HepG2 (cell line): ENCODE results near the gene NPSR1. TPM values are rescaled to one million over a fixed set of nuclear protein-coding genes. Genes with fewer than 3 reads are reported as not detected.

Experiments used
- DPF2 ChIP-seq: sonication (generic); formaldehyde crosslinking; IDR thresholded peaks from 2 replicates; pipeline ENCODE4 v1.4.0; 2020; ENCODE audit warnings: mild to moderate bottlenecking, low read depth, missing genetic modification reagents, borderline replicate concordance
- GATAD1 ChIP-seq: IDR thresholded peaks from 2 replicates; pipeline ENCODE4 v1.6.1; 2016; ENCODE audit warnings: missing genetic modification reagents, missing compliant biosample characterization
- ZBTB21 ChIP-seq: sonication (generic); formaldehyde crosslinking; IDR thresholded peaks from 2 replicates; pipeline ENCODE4 v1.4.0; 2020; ENCODE audit warnings: missing genetic modification reagents
- ZNF329 ChIP-seq: sonication (generic); formaldehyde crosslinking; IDR thresholded peaks from 2 replicates; pipeline ENCODE4 v1.9.0; 2021; ENCODE audit warnings: low read depth, mild to moderate bottlenecking, missing genetic modification reagents
- ZNF563 ChIP-seq: sonication (generic); formaldehyde crosslinking; IDR thresholded peaks from 2 replicates; pipeline ENCODE4 v1.8.0; 2022; ENCODE audit warnings: mild to moderate bottlenecking, moderate library complexity, missing genetic modification reagents
- ZNF598 ChIP-seq: sonication (generic); formaldehyde crosslinking; IDR thresholded peaks from 2 replicates; pipeline ENCODE4 v1.5.1; 2020; ENCODE audit warnings: mild to moderate bottlenecking, missing genetic modification reagents, borderline replicate concordance
- ZNF710 ChIP-seq: sonication (generic); formaldehyde crosslinking; IDR thresholded peaks from 2 replicates; pipeline ENCODE4 v1.5.0; 2020; ENCODE audit warnings: mild to moderate bottlenecking, missing genetic modification reagents, borderline replicate concordance
- ZNF772 ChIP-seq: sonication (generic); formaldehyde crosslinking; IDR thresholded peaks from 2 replicates; pipeline ENCODE4 v1.5.0; 2020; ENCODE audit warnings: mild to moderate bottlenecking, missing genetic modification reagents
- polyA plus RNA-seq, 8 experiments: library from polyadenylated mRNA; depleted of rRNA in 3 of 8; stranded (reverse) in 7 of 8; unstranded in 1 of 8; fragments of >200 nt; fragmentation: Illumina TruSeq in 4 of 8; extraction: Trizol in 4 of 8; gene quantifications; 2 replicates each; pipeline versions ENCODE4 v1.2.1 to v1.2.3, GENCODE V29; 2011 to 2016; ENCODE audit warnings: low read depth in 4 of 8, missing spikeins in 1 of 8, mixed read lengths in 1 of 8; ENCODE audit not compliant: insufficient read depth in 1 of 8
- total RNA-seq, 5 experiments: library from RNA; depleted of rRNA; stranded (reverse); fragments of >200 nt; fragmentation: Illumina TruSeq; extraction: Trizol; gene quantifications; 2 replicates each; pipeline ENCODE4 v1.2.3, GENCODE V29; 2016; ENCODE audit warnings: low read depth in 1 of 5
- TF ChIP-seq, protein P1 (sequence below): sonication (generic); formaldehyde crosslinking; IDR thresholded peaks from 2 replicates; pipeline ENCODE4 v1.8.0; 2022; ENCODE audit warnings: low read depth, missing genetic modification reagents
- TF ChIP-seq, protein P2 (sequence below): sonication (generic); formaldehyde crosslinking; IDR thresholded peaks from 2 replicates; pipeline ENCODE4 v1.9.0; 2022; ENCODE audit warnings: low read depth, missing genetic modification reagents
- TF ChIP-seq, protein P3 (sequence below): sonication (generic); formaldehyde crosslinking; IDR thresholded peaks from 2 replicates; pipeline ENCODE4 v1.4.0; 2020; ENCODE audit warnings: missing genetic modification reagents
- TF ChIP-seq, protein P4 (sequence below): sonication (generic); formaldehyde crosslinking; IDR thresholded peaks from 2 replicates; pipeline ENCODE4 v1.4.0; 2020; ENCODE audit warnings: low read depth, missing genetic modification reagents

Gene NPSR1
- total and polyA plus RNA-seq, 2 of the 13 experiments (the other 11 are each of a cell fraction or from before 2014, with no cell fraction given): not detected

DNA sequence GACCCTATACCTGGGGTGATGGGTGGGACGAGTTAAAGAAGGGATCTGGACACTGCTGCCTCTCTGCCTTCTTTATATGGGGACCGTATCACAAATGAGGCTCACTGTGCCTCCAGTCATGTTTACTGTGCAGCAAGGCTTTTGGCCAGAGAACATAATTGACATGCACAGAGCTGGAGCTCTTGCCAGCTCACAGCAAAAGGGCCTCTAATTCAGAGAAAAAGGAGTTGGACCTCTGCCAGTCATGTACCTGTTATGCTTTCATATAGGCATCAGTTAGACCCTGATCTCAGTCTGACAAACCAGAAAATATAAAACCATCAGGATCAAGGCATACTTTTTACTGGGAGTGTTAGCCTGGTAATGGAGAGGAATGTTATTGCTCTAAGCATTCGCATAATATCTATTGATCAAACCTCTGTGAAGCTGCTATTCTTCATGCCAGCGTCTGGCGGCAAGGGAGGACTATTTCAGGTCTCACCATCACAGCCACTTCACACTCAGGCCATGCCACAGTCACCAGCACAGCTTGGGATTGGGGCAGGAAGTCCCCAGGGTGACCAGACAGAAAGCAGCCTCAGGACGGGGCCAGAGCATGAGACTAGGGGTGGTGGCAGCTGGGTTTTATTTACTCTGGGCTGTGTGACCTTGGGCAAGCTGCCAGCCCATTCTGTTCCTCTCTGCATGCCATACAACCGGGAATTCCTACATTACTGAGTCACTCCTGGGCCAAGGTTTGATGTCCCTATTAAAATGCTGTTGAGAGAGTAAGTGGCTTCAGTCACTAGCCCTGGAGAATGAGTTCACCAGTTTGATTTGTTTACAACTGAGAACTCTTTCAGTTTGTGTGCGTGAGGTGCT is 90.1 kb downstream of the NPSR1 start (continued):
- TF ChIP-seq ZNF772 (CRISPR knock-in tag): no peak; the same call in 1 of the 2 replicates
- peak; percentile 84; the same call in 1 of the 2 replicates for TF ChIP-seq ZNF710 (CRISPR knock-in tag)
- no peak for TF ChIP-seq ZBTB21
- peak; percentile 63 for TF ChIP-seq DPF2 (CRISPR knock-in tag)
- peak; percentile 52; the same call in 1 of the 2 replicates for TF ChIP-seq ZNF563 (CRISPR knock-in tag)
- TF ChIP-seq GATAD1 (CRISPR knock-in tag): peak; percentile 58; the same call in 1 of the 2 replicates
- TF ChIP-seq, protein P1, sequence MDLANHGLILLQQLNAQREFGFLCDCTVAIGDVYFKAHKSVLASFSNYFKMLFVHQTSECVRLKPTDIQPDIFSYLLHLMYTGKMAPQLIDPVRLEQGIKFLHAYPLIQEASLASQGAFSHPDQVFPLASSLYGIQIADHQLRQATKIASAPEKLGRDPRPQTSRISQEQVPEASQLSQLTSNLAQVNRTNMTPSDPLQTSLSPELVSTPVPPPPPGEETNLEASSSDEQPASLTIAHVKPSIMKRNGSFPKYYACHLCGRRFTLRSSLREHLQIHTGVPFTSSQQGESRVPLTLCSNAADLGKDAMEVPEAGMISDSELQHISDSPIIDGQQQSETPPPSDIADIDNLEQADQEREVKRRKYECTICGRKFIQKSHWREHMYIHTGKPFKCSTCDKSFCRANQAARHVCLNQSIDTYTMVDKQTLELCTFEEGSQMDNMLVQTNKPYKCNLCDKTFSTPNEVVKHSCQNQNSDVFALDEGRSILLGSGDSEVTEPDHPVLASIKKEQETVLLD (CRISPR knock-in tag): peak; percentile 56; the same call in 1 of the 2 replicates
- TF ChIP-seq, protein P2, sequence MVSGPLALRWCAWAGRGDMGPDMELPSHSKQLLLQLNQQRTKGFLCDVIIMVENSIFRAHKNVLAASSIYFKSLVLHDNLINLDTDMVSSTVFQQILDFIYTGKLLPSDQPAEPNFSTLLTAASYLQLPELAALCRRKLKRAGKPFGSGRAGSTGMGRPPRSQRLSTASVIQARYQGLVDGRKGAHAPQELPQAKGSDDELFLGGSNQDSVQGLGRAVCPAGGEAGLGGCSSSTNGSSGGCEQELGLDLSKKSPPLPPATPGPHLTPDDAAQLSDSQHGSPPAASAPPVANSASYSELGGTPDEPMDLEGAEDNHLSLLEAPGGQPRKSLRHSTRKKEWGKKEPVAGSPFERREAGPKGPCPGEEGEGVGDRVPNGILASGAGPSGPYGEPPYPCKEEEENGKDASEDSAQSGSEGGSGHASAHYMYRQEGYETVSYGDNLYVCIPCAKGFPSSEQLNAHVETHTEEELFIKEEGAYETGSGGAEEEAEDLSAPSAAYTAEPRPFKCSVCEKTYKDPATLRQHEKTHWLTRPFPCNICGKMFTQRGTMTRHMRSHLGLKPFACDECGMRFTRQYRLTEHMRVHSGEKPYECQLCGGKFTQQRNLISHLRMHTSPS (CRISPR knock-in tag): peak; percentile 92
- TF ChIP-seq, protein P3, sequence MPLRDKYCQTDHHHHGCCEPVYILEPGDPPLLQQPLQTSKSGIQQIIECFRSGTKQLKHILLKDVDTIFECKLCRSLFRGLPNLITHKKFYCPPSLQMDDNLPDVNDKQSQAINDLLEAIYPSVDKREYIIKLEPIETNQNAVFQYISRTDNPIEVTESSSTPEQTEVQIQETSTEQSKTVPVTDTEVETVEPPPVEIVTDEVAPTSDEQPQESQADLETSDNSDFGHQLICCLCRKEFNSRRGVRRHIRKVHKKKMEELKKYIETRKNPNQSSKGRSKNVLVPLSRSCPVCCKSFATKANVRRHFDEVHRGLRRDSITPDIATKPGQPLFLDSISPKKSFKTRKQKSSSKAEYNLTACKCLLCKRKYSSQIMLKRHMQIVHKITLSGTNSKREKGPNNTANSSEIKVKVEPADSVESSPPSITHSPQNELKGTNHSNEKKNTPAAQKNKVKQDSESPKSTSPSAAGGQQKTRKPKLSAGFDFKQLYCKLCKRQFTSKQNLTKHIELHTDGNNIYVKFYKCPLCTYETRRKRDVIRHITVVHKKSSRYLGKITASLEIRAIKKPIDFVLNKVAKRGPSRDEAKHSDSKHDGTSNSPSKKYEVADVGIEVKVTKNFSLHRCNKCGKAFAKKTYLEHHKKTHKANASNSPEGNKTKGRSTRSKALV: peak; percentile 46; the same call in 1 of the 2 replicates
- 0 out of 2 replicates have a peak, but pooled peaks have one; percentile 40 for TF ChIP-seq ZNF598 (CRISPR knock-in tag)
- TF ChIP-seq, protein P4, sequence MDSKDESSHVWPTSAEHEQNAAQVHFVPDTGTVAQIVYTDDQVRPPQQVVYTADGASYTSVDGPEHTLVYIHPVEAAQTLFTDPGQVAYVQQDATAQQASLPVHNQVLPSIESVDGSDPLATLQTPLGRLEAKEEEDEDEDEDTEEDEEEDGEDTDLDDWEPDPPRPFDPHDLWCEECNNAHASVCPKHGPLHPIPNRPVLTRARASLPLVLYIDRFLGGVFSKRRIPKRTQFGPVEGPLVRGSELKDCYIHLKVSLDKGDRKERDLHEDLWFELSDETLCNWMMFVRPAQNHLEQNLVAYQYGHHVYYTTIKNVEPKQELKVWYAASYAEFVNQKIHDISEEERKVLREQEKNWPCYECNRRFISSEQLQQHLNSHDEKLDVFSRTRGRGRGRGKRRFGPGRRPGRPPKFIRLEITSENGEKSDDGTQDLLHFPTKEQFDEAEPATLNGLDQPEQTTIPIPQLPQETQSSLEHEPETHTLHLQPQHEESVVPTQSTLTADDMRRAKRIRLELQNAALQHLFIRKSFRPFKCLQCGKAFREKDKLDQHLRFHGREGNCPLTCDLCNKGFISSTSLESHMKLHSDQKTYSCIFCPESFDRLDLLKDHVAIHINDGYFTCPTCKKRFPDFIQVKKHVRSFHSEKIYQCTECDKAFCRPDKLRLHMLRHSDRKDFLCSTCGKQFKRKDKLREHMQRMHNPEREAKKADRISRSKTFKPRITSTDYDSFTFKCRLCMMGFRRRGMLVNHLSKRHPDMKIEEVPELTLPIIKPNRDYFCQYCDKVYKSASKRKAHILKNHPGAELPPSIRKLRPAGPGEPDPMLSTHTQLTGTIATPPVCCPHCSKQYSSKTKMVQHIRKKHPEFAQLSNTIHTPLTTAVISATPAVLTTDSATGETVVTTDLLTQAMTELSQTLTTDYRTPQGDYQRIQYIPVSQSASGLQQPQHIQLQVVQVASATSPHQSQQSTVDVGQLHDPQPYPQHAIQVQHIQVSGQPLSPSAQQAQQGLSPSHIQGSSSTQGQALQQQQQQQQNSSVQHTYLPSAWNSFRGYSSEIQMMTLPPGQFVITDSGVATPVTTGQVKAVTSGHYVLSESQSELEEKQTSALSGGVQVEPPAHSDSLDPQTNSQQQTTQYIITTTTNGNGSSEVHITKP (CRISPR knock-in tag): peak; percentile 77
- TF ChIP-seq ZNF329 (CRISPR knock-in tag): no peak
